ENCODE results near the gene PRKAA1. TPM values are rescaled to one million over a fixed set of nuclear protein-coding genes. Genes with fewer than 3 reads are reported as not detected.

Gene PRKAA1
- total and polyA plus RNA-seq, 2 of the 13 experiments (the other 11 are each of a cell fraction or from before 2014, with no cell fraction given), result 36.6 to 58.0 TPM

- TF ChIP-seq HNRNPK (IDR thresholded peaks at IDR 0.05; ENCODE audit: low read depth, low read length, poor library complexity, severe bottlenecking) (peak; percentile 73), ZC3H4 (CRISPR knock-in tag; IDR thresholded peaks at IDR 0.05; ENCODE audit: borderline replicate concordance) (no peak), ATF4 (CRISPR knock-in tag; IDR thresholded peaks at IDR 0.05) (peak in 1 of 2 experiments; percentile 37; a peak in 1 of 4 replicates), POLR2A (IDR thresholded peaks at IDR 0.05; ENCODE audit: insufficient read depth in 1 of 2, low read depth in 2 of 2, low read length in 2 of 2) (peak in 1 of 2 experiments; percentile 44; a peak in 1 of 4 replicates), THAP11 (CRISPR knock-in tag; IDR thresholded peaks at IDR 0.05) (0 out of 2 replicates have a peak, but pooled peaks have one; percentile 44), PRDM15 (CRISPR knock-in tag; IDR thresholded peaks at IDR 0.05) (peak; percentile 48; the same call in 1 of the 2 replicates), GMEB1 (CRISPR knock-in tag; IDR thresholded peaks at IDR 0.05; ENCODE audit: borderline replicate concordance) (0 out of 2 replicates have a peak, but pooled peaks have one; percentile 9), MIXL1 (CRISPR knock-in tag; IDR thresholded peaks at IDR 0.05) (peak; percentile 89), JUN (CRISPR knock-in tag; IDR thresholded peaks at IDR 0.05) (no peak), SOX6 (IDR thresholded peaks at IDR 0.05) (no peak), SOX6 (CRISPR knock-in tag; IDR thresholded peaks at IDR 0.05) (peak; percentile 27; the same call in 1 of the 2 replicates), ZKSCAN8 (CRISPR knock-in tag; IDR thresholded peaks at IDR 0.05; ENCODE audit: borderline replicate concordance) (peak; percentile 51; the same call in 1 of the 2 replicates), HDAC1 (CRISPR knock-in tag; IDR thresholded peaks at IDR 0.05) (0 out of 2 replicates have a peak, but pooled peaks have one; percentile 27), ZNF770 (CRISPR knock-in tag; IDR thresholded peaks at IDR 0.05) (no peak), THAP9 (CRISPR knock-in tag; IDR thresholded peaks at IDR 0.05; ENCODE audit: borderline replicate concordance) (no peak), TGIF2 (CRISPR knock-in tag; IDR thresholded peaks at IDR 0.05) (no peak)
These were observed 14.0 kb downstream of the PRKAA1 start (continued) for GRCh38 chr5:40784027-40784653.

Data from HepG2 (cell line).